ENCODE measurements around the gene CRADD. TPM values are rescaled to one million over a fixed set of nuclear protein-coding genes. Genes with fewer than 3 reads are reported as not detected.

Gene CRADD
- total RNA-seq, 1 experiment from 2014 or later = 7.6 TPM

DNA sequence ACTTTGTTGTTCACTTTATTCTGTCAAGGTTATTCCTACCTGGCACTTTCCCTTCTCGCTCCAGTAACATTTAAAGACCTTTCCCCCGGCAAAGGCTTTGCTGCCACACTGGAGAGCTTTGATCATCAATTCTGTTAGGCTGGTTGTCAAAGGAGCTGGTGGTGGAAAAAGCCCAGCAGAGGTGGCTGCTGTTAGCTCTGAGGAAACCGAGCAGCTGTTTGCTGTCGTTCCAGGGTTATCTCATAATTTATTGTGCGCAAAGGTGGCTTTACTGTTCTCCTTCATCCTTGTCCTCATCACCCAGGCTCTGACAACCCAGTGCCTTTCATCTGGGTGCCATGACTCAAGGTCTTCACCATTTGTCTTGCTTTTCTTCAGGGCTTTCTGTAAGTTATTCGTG, 38.2 kb upstream of the CRADD start:
- Histone ChIP-seq H3K4me1 (ENCODE audit: insufficient read depth, low read length) (peaks cover 5% of the 10 kb centered on the region; the same call in 1 of the 2 replicates), H4K91ac (ENCODE audit: insufficient read length, low read depth, low read length) (no peak overlapping the region), H2BK15ac (ENCODE audit: low read depth, low read length) (no peak overlapping the region), H3K23me2 (ENCODE audit: insufficient read length, low read depth, low read length, poor library complexity, severe bottlenecking) (no peaks in the 10 kb centered on the region), H2BK20ac (ENCODE audit: low read depth, low read length, poor library complexity, severe bottlenecking) (no peak overlapping the region), H2BK120ac (ENCODE audit: low read depth, low read length, poor library complexity, severe bottlenecking) (no peak overlapping the region), H2AFZ (ENCODE audit: low read length) (no peak overlapping the region), H3K27me3 (ENCODE audit: insufficient read depth, low read length) (no peaks in the 10 kb centered on the region), H3K23ac (ENCODE audit: insufficient read length, low read depth, low read length) (no peak overlapping the region), H4K20me1 (ENCODE audit: control insufficient read depth, insufficient read depth, insufficient read length) (no peaks in the 10 kb centered on the region), H3K18ac (ENCODE audit: insufficient read length, low read depth, low read length) (no peak overlapping the region), H2BK12ac (ENCODE audit: insufficient read length, low read depth, low read length) (no peak overlapping the region), H3K4ac (ENCODE audit: low read depth, low read length) (no peak overlapping the region), H3K14ac (ENCODE audit: insufficient read depth, low read length) (no peak overlapping the region), H3K4me2 (ENCODE audit: insufficient read depth, insufficient read length, low read length) (no peak overlapping the region), H3K27ac (ENCODE audit: insufficient read length, low read depth, low read length) (no peak overlapping the region), H3K9ac (ENCODE audit: extremely low read depth, insufficient read length, low read length) (no peak overlapping the region), H3K56ac (ENCODE audit: insufficient read length, low read depth, low read length) (no peak overlapping the region), H3K79me2 (ENCODE audit: insufficient read depth, low read length) (no peaks in the 10 kb centered on the region), H4K5ac (ENCODE audit: insufficient read length, low read depth, low read length) (no peak overlapping the region), H3T11ph (ENCODE audit: low read length) (no peak overlapping the region), H3K79me1 (ENCODE audit: insufficient read depth, low read depth, low read length, poor library complexity, severe bottlenecking) (no peaks in the 10 kb centered on the region), H2BK5ac (ENCODE audit: insufficient read length, low read length) (no peak overlapping the region), H4K8ac (replicated peaks; ENCODE audit: insufficient read length, low read depth, low read length) (no peak overlapping the region), H3K9me3 (ENCODE audit: control insufficient read depth, low read depth, low read length) (no peaks in the 10 kb centered on the region), H2AK5ac (ENCODE audit: insufficient read length, low read length) (no peak overlapping the region)
- Mint-ChIP-seq H3K4me1 (peaks cover 7 to 12% of the 10 kb centered on the region in 2 experiments; a peak in 3 of 4 replicates), H3K4me3 (no peak overlapping the region), H3K27ac (no peak overlapping the region), H3K36me3 (ENCODE audit: insufficient read depth in 1 of 3, low read depth in 3 of 3) (peaks cover 0 to 2% (median 0%) of the 10 kb centered on the region in 3 experiments; a peak in 1 of 7 replicates), H3K9me3 (peaks cover 0 to 2% of the 10 kb centered on the region in 2 experiments; a peak in 2 of 5 replicates), H3K27me3 (ENCODE audit: low read depth) (no peaks in the 10 kb centered on the region; the same call in 1 of the 2 replicates)
- no CpG with 5 or more reads among the region's 6 CpGs for WGBS (ENCODE audit: extremely low coverage, insufficient read length, low lambda C conversion rate)
- TF ChIP-seq, protein P1, sequence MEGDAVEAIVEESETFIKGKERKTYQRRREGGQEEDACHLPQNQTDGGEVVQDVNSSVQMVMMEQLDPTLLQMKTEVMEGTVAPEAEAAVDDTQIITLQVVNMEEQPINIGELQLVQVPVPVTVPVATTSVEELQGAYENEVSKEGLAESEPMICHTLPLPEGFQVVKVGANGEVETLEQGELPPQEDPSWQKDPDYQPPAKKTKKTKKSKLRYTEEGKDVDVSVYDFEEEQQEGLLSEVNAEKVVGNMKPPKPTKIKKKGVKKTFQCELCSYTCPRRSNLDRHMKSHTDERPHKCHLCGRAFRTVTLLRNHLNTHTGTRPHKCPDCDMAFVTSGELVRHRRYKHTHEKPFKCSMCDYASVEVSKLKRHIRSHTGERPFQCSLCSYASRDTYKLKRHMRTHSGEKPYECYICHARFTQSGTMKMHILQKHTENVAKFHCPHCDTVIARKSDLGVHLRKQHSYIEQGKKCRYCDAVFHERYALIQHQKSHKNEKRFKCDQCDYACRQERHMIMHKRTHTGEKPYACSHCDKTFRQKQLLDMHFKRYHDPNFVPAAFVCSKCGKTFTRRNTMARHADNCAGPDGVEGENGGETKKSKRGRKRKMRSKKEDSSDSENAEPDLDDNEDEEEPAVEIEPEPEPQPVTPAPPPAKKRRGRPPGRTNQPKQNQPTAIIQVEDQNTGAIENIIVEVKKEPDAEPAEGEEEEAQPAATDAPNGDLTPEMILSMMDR (conservative IDR thresholded peaks at IDR 0.05) = no peak
- no peak for DNase-seq

Measured in H9 (cell line).